WTC11 (cell line): Measurements from ENCODE around the gene ARHGAP25.

Experiments
- ESRRA ChIP-seq: sonication (generic); formaldehyde crosslinking; IDR thresholded peaks from 2 replicates; pipeline ENCODE4 v1.8.1; 2022; ENCODE audit warnings: mild to moderate bottlenecking, missing genetic modification reagents, borderline replicate concordance
- MXD4 ChIP-seq: fragments of 250-450 bp; sonication (Bioruptor Pico); IDR thresholded peaks from 2 replicates; pipeline ENCODE4 v1.8.0; 2021; ENCODE audit warnings: mild to moderate bottlenecking, moderate library complexity, borderline replicate concordance
- NR3C1 ChIP-seq: sonication (generic); formaldehyde crosslinking; conservative IDR thresholded peaks from 2 replicates; pipeline ENCODE4 v1.8.1; 2023; ENCODE audit warnings: low read depth, mild to moderate bottlenecking, missing genetic modification reagents
- TEAD1 ChIP-seq: sonication (generic); formaldehyde crosslinking; IDR thresholded peaks from 2 replicates; pipeline ENCODE4 v1.8.0; 2022; ENCODE audit warnings: mild to moderate bottlenecking, missing genetic modification reagents
- USF1 ChIP-seq: sonication (generic); formaldehyde crosslinking; IDR thresholded peaks from 2 replicates; pipeline ENCODE4 v1.8.0; 2022; ENCODE audit warnings: mild to moderate bottlenecking, missing genetic modification reagents
- ZBTB43 ChIP-seq: sonication (generic); formaldehyde crosslinking; IDR thresholded peaks from 2 replicates; pipeline ENCODE4 v1.8.1; 2023; ENCODE audit warnings: mild to moderate bottlenecking, missing genetic modification reagents
- ZMAT4 ChIP-seq: fragments of 250-450 bp; sonication (Bioruptor Pico); IDR thresholded peaks from 2 replicates; pipeline ENCODE4 v1.9.0; 2021; ENCODE audit warnings: mild to moderate bottlenecking
- ZNF396 ChIP-seq: fragments of 250-450 bp; sonication (Bioruptor Pico); IDR thresholded peaks from 2 replicates; pipeline ENCODE4 v1.8.0; 2021; ENCODE audit warnings: mild to moderate bottlenecking, moderate library complexity, borderline replicate concordance
- TF ChIP-seq, protein P1 (sequence below): fragments of 200-600 bp; IDR thresholded peaks from 2 replicates; pipeline ENCODE4 v1.8.0; 2022; ENCODE audit warnings: antibody characterized with exemption
- TF ChIP-seq, protein P2 (sequence below): sonication (generic); formaldehyde crosslinking; IDR thresholded peaks from 2 replicates; pipeline ENCODE4 v1.8.0; 2022; ENCODE audit warnings: mild to moderate bottlenecking, missing genetic modification reagents

DNA sequence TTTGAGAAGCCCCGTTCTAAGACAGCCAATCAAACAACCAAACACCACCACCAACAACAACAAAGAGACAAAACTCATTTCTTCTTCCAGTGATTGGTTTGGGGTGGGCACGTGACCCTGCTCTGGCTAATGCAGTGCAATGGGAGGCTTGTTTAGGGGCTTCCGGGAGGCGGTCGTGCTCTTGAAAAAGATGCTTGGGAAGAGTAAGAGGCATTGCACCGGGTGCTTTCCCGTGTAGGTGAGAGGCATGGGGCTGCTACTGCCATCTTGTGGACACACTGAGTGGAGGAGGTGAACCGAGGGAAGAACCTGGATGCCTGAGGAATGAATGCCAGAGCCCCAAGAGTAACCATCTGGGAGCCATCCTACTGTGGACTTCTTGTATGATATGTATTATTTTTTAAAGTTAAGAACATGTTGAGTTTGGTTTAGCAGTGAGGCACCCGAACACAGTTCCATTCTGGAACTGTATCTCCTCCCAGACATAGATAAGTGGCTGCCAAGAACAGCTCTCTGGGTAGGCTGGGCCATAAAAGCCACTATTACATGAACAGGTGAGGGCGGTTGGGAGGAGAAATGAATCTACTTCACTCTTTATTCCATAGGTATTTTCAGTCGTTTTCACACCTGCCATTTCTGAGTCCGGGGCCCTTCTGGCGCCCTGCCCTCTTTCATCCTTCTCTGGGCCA is 19.1 kb upstream of the ARHGAP25 start:
- TF ChIP-seq, protein P1, sequence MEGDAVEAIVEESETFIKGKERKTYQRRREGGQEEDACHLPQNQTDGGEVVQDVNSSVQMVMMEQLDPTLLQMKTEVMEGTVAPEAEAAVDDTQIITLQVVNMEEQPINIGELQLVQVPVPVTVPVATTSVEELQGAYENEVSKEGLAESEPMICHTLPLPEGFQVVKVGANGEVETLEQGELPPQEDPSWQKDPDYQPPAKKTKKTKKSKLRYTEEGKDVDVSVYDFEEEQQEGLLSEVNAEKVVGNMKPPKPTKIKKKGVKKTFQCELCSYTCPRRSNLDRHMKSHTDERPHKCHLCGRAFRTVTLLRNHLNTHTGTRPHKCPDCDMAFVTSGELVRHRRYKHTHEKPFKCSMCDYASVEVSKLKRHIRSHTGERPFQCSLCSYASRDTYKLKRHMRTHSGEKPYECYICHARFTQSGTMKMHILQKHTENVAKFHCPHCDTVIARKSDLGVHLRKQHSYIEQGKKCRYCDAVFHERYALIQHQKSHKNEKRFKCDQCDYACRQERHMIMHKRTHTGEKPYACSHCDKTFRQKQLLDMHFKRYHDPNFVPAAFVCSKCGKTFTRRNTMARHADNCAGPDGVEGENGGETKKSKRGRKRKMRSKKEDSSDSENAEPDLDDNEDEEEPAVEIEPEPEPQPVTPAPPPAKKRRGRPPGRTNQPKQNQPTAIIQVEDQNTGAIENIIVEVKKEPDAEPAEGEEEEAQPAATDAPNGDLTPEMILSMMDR = peak; percentile 45
- TF ChIP-seq USF1 (CRISPR knock-in tag) (peak; percentile 90), ZMAT4 (no peak), ZBTB43 (CRISPR knock-in tag) (no peak), NR3C1 (CRISPR knock-in tag) (no peak), MXD4 (no peak), TEAD1 (CRISPR knock-in tag) (no peak), ESRRA (no peak), ZNF396 (CRISPR knock-in tag) (no peak)
- TF ChIP-seq, protein P2, sequence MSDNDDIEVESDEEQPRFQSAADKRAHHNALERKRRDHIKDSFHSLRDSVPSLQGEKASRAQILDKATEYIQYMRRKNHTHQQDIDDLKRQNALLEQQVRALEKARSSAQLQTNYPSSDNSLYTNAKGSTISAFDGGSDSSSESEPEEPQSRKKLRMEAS = no peak
